Spleen (tissue), 11 donors: ENCODE data around the gene PBXIP1. TPM values are rescaled to one million over a fixed set of nuclear protein-coding genes. Genes with fewer than 3 reads are reported as not detected.

Experiments
- DNase-seq: peaks from one replicate; pipeline ENCODE4 v3.0.0-alpha.2; 2020
- H3K27ac ChIP-seq, 8 donors: fragments of 200-600 bp; sonication (generic) in 7 of 8; 1 replicate in 4 of 8; 2 replicates in 4 of 8; pipeline versions ENCODE4 v1.5.0 to v1.8.0; 2016 to 2021; ENCODE audit warnings: inconsistent platforms in 4 of 8, mild to moderate bottlenecking in 4 of 8, moderate library complexity in 1 of 8
- H3K27me3 ChIP-seq, 7 donors: fragments of 200-600 bp; sonication (generic) in 6 of 7; replicated peaks in 1 of 7; 1 replicate in 4 of 7; 2 replicates in 3 of 7; pipeline versions ENCODE4 v1.5.0 to v1.8.0; 2016 to 2021; ENCODE audit warnings: inconsistent platforms in 3 of 7, mild to moderate bottlenecking in 1 of 7
- H3K36me3 ChIP-seq, 6 donors: fragments of 200-600 bp; sonication (generic) in 5 of 6; 1 replicate in 4 of 6; 2 replicates in 2 of 6; pipeline versions ENCODE4 v1.5.0 to v1.8.0; 2016 to 2021; ENCODE audit warnings: inconsistent platforms in 2 of 6
- H3K4me1 ChIP-seq, 6 donors: fragments of 200-600 bp; sonication (generic) in 5 of 6; 1 replicate in 3 of 6; 2 replicates in 3 of 6; pipeline versions ENCODE4 v1.5.0 to v1.8.0; 2016 to 2021; ENCODE audit warnings: inconsistent platforms in 3 of 6
- H3K4me3 ChIP-seq, 8 donors: fragments of 200-600 bp; sonication (generic) in 7 of 8; 1 replicate in 4 of 8; 2 replicates in 4 of 8; pipeline versions ENCODE4 v1.5.0 to v1.8.0; 2016 to 2021; ENCODE audit warnings: inconsistent platforms in 4 of 8, mild to moderate bottlenecking in 4 of 8, moderate library complexity in 2 of 8
- H3K9me3 ChIP-seq, 8 donors: fragments of 200-600 bp; sonication (generic) in 7 of 8; 1 replicate in 4 of 8; 2 replicates in 4 of 8; pipeline versions ENCODE4 v1.5.0 to v1.8.0; 2016 to 2021; ENCODE audit warnings: inconsistent platforms in 4 of 8
- POLR2A ChIP-seq, 3 donors: fragments of 450-650 bp; IDR thresholded peaks; one replicate each; pipeline ENCODE4 v1.5.1; 2017; ENCODE audit warnings: antibody characterized with exemption in 3 of 3, mild to moderate bottlenecking in 1 of 3
- POLR2AphosphoS5 ChIP-seq, 3 donors: sonication (generic); formaldehyde crosslinking; IDR thresholded peaks; one replicate each; pipeline ENCODE4 v1.5.1; 2017; ENCODE audit warnings: antibody characterized with exemption in 3 of 3
- WGBS, 5 donors: extraction: QIAGEN DNeasy Blood & Tissue Kit in 3 of 5; methylation state at CpG; one replicate each; pipeline versions ENCODE4 v1.1.5 to v1.1.7; 2013 to 2018; 5-methylcytosine and 5-hydroxymethylcytosine counted together
- intact Hi-C: fragments of 100-400 bp; cut with DNase I; formaldehyde crosslinking; loops from one replicate; pipeline ENCODE4 v1.15.0; 2023; ENCODE audit warnings: low total_unique reads
- polyA plus RNA-seq, 3 donors: library from polyadenylated mRNA; stranded (reverse); fragments of 200-250 nt; gene quantifications; one replicate each; pipeline ENCODE4 v1.2.1, GENCODE V29; 2013
- total RNA-seq, 7 donors: library from RNA; depleted of rRNA in 3 of 7; stranded (reverse); fragments of >200 nt in 3 of 7; fragmentation: NEBNext Ultra II Directional in 4 of 7; extraction: Animal tissue kit (Norgen Biotek cat#: 25700) in 4 of 7; gene quantifications; one replicate each; pipeline versions ENCODE4 v1.1.0 to v1.2.1, GENCODE V29; 2016 to 2021
- TF ChIP-seq, protein P1 (sequence below), 11 experiments: fragments of 200-600 bp in 7 of 11; fragments of 450-650 bp in 4 of 11; sonication (generic) in 4 of 11; IDR thresholded peaks in 8 of 11; conservative IDR thresholded peaks in 3 of 11; 1 replicate in 7 of 11; 2 replicates in 4 of 11; pipeline versions ENCODE4 v1.4.0 to v1.8.0; 2016 to 2021; ENCODE audit warnings: antibody characterized with exemption in 11 of 11, inconsistent platforms in 4 of 11, mild to moderate bottlenecking in 1 of 11
- donor health status: healthy with polysubstance abuse.
- donor health status: DM: no; HTN: no; CAD: no; lungs with moderate emphysema.
- donor health status: DM: no; HTN: no; CAD: no.
- donor health status: Bipolar disorder and iron deficiency.
- donor health status: healthy.
- donor health status: DM: no; HTN: no; CAD: no.
- donor health status: DM: yes; HTN: yes; CAD: no.

PBXIP1 gene
- total and polyA plus RNA-seq, 10 donors, result 55.5 to 125 (median 89.5) TPM

DNA sequence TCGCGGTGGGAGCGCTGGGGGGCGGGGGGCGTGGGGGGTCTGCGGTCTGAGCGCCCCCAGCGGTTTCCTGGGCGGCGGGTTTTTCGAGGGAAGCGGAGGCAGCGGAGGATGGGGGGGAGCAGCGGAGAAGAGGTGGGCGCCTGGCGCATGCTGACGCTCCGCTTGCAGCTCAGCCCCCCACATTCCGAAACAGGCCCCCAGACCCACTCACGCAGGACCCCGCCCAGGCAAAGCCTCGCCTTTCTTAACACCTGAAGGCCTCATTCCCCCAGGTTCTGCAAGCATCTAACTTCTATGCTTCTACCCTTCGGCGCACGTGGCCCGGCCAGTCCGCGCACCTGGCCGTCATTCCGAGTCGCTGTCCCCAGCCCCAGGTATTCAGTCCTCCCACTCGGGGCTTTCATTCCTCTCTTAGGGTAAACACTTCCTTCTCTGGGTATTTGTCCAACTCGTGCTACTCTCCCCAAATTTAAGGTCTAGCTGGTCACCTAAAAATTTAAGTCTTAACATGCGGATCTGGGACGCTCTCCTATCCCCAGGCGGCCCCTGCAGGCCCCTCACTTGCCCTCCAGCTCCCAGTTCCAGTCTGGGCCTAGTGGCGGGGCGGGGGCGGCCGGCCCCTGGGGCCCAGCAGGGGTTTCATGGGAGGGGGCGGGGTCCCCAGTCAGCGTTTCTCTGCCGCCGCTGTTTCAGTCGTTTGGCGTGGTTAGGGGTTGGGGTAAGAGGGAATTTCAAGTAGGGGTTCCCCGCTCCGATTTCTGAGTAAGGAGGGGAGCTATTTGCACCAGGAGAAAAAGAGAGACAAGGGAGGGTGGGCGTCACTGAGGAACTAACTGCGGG lies 43.9 kb upstream of the PBXIP1 start:
- peak; percentile 85 for DNase-seq
- intact Hi-C loops, result loop anchor here (5.0 to 10.0 kb wide), 2 partner anchors 37 to 65 kb away; partner anchors contain the start of genes EFNA4 and PYGO2
- H3K36me3 ChIP-seq, result no peaks in the 10 kb centered on the region
- H3K27ac ChIP-seq, result peak overlapping the region; percentile 63 to 99 (median 95)
- H3K4me3 ChIP-seq, result peak overlapping the region; percentile 30 to 90 (median 78)
- TF ChIP-seq, protein P1, sequence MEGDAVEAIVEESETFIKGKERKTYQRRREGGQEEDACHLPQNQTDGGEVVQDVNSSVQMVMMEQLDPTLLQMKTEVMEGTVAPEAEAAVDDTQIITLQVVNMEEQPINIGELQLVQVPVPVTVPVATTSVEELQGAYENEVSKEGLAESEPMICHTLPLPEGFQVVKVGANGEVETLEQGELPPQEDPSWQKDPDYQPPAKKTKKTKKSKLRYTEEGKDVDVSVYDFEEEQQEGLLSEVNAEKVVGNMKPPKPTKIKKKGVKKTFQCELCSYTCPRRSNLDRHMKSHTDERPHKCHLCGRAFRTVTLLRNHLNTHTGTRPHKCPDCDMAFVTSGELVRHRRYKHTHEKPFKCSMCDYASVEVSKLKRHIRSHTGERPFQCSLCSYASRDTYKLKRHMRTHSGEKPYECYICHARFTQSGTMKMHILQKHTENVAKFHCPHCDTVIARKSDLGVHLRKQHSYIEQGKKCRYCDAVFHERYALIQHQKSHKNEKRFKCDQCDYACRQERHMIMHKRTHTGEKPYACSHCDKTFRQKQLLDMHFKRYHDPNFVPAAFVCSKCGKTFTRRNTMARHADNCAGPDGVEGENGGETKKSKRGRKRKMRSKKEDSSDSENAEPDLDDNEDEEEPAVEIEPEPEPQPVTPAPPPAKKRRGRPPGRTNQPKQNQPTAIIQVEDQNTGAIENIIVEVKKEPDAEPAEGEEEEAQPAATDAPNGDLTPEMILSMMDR (IDR thresholded peaks at IDR 0.05 in 8 of 11, conservative IDR thresholded peaks at IDR 0.05 in 3 of 11), result no peak
- no peak for TF ChIP-seq POLR2A (IDR thresholded peaks at IDR 0.05)
- 1% methylated on average over 38 to 50 of the region's 50 CpGs for WGBS, 5 donors
- H3K4me1 ChIP-seq, result peaks cover 23 to 85% (median 43%) of the 10 kb centered on the region in 6 donors
- no peaks in the 10 kb centered on the region for H3K9me3 ChIP-seq
- H3K27me3 ChIP-seq, result no peaks in the 10 kb centered on the region

DNA sequence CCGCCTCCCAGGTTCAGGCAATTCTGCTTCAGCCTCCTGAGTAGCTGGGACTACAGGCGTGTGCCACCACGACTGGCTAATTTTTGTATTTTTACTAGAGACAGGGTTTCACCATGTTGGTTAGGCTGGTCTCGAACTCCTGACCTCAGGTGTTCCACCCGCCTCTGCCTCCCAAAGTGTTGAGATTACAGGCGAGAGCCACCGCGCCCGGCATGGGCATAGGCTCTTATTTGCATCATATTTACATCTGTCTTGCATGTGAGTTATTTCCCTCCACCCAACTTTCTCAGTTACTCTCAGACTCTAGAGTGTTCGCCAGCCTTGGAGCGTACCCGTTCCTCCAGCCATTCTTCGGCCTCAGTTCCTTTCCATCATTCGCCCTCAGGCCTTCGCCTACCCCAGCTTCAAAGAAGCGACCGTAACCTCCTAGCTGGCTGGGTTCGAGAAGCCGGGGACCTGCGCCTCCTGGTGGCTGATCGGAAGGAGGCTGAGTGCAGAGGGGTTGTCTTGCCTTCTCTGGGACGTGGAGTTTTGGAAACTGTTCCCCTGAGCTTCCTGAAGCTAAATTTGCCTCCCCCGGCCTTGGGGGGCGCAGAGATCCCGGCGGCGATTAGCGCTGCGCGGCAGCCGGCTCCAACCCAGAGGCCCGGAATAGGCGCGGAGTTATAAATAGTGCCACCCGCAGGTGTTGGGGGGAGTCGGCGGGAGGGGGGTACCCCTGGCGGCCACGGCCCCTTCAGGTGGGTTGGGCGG lies 43.1 kb upstream of the PBXIP1 start:
- TF ChIP-seq, protein P1 (IDR thresholded peaks at IDR 0.05 in 8 of 11, conservative IDR thresholded peaks at IDR 0.05 in 3 of 11), result peak; percentile 44 to 89 (median 84)
- TF ChIP-seq POLR2AphosphoS5 (IDR thresholded peaks at IDR 0.05) (peak; percentile 51 to 75 (median 74)), POLR2A (IDR thresholded peaks at IDR 0.05) (no peak)
- H3K9me3 ChIP-seq, result no peaks in the 10 kb centered on the region
- H3K27me3 ChIP-seq, result no peaks in the 10 kb centered on the region
- peak overlapping the region in 7 of 8 donors; percentile 89 to 99 (median 95) for H3K27ac ChIP-seq
- intact Hi-C loops, result no loop called here
- no peaks in the 10 kb centered on the region for H3K36me3 ChIP-seq
- H3K4me1 ChIP-seq, result peaks cover 17 to 79% (median 35%) of the 10 kb centered on the region in 6 donors
- peak overlapping the region; percentile 30 to 90 (median 78) for H3K4me3 ChIP-seq
- DNase-seq, result peak; percentile 90
- WGBS, 5 donors, result 11 to 12% (median 11%) methylated on average over 36 to 40 of the region's 40 CpGs

DNA sequence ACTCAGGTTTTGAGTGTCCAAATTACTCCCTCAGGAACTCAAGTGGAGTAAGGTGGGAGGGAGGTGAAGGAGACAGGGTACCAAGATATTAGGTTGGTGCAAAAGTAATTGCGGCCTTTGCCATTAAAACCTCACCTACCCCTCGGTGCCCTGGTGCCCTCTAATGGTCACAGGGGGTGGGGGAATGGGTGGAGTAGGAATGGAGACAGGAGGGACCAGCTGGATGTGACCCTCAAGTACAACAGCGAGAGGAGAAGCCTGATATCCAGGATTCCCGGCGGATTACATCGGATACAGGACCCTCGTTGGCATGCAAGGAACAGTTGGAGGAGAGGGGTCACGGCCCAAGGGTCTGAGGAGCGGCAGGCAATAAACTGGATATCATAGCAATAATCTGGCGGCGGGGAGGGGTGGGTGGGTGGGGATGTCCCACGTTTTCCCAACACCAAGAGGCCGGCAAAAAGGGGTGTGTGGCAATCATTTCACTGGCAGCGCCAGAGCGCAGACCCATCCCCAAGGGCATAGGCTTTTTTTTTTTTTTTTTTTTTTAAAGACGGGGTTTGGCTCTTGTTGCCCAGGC lies 42.4 kb upstream of the PBXIP1 start:
- no peaks in the 10 kb centered on the region for H3K9me3 ChIP-seq
- TF ChIP-seq, protein P1 (IDR thresholded peaks at IDR 0.05 in 8 of 11, conservative IDR thresholded peaks at IDR 0.05 in 3 of 11), result no peak
- TF ChIP-seq POLR2AphosphoS5 (IDR thresholded peaks at IDR 0.05) (no peak), POLR2A (IDR thresholded peaks at IDR 0.05) (no peak)
- 73 to 86% (median 77%) methylated on average over 16 of the region's 16 CpGs for WGBS, 5 donors
- H3K36me3 ChIP-seq, result peaks cover 0 to 3% (median 0%) of the 10 kb centered on the region in 6 donors
- H3K27ac ChIP-seq, result no peak overlapping the region
- intact Hi-C loops, result no loop called here
- no peaks in the 10 kb centered on the region for H3K27me3 ChIP-seq
- peak; percentile 71 for DNase-seq
- no peak overlapping the region for H3K4me3 ChIP-seq
- peaks cover 16 to 72% (median 31%) of the 10 kb centered on the region in 6 donors for H3K4me1 ChIP-seq
